ENCODE data around the gene PPM1N.

Gene PPM1N

DNA sequence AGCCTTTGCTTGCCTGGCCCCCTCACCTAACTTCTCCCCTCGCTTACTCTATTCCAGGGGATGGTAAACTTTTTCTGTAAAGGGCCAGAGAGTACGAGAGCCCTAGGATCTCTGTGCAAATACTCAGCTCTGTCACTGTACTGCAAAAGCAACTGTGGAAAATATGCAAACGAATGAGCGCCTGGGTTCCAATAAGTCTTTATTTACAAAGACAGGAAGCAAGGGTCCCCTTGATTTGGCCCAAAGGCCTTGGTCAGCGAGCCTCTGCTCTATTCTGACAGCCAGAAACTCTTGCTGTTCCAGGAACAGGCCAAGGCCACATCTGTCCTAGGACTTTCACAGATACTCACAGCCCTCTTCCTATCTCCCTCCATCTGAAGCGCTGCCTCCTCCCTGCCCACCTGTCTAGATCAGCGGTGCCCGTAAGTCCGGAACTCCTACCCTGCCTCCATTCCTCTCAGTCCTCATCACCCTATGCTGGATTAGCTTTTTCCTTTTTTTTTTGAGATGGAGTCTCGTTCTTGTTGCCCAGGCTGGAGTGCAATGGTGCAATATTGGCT, 49.0 kb downstream of the PPM1N start:
- no peak for DNase-seq

DNA sequence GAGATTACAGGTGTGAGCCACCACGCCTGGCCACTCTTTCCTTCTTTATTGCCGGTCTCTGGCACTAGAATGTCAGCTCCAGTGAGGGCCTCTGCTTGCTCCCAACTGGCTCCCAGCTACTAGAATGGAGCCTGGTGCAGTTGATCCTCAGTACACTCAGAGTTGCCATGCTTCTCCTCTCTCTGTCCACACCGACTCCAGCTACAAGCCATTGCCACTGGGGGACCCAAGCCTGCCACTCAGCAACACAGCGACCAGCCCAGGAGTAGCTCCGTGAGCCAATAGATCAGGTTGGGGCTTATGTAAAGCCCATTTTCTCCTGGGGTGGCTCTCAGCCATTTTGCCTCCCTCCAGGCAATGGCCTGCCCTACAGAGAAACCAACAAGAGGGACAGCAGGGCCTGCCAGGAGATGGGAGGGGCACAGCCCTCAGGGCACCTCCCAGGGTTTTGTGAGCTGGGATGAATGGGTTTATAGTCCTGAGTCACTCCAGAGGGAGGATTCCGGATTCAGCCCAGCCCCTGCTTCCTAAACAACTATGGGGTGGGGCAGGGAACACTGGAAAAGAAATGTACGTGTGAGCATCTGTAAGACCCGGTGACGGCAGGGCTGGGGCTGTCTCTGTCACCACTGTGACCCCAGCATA, 49.8 kb downstream of the PPM1N start:
- no peak for DNase-seq

Measured in NCI-H2171 (cell line).